HL-60/S4 treated with retinoic acid at 250 ng/mL for 4 days and 3 days (cell line): ENCODE results near the gene GRID2.
"Not testable (repeated sequence)": the region's sequence is repeated elsewhere in the genome, so short reads cannot be mapped to it uniquely, and the experiment has no call there.

Source experiments
- in situ Hi-C: fragments of 300-500 bp; cut with MboI; formaldehyde crosslinking; loops from 2 replicates; pipeline ENCODE4 v1.7.0; 2022; ENCODE audit warnings: low sequenced_read_pairs

GRID2 gene

GRCh38 chr4:93646233-93646930 is 1342.6 kb downstream of the GRID2 start:
- in situ Hi-C loops: no loop called here

- in situ Hi-C loops: no loop called here
These were observed 1344.5 kb downstream of the GRID2 start for GRCh38 chr4:93648258-93648657.

- in situ Hi-C loops: no loop called here
These were observed 1346.1 kb downstream of the GRID2 start for GRCh38 chr4:93649828-93650227.

GRCh38 chr4:93654211-93654610 is 1350.4 kb downstream of the GRID2 start:
- in situ Hi-C loops: no loop called here

GRCh38 chr4:93657527-93657926 is 1353.8 kb downstream of the GRID2 start:
- in situ Hi-C loops: no loop called here

- in situ Hi-C loops: no loop called here
These were observed 1354.7 kb downstream of the GRID2 start for GRCh38 chr4:93658443-93658842.

GRCh38 chr4:93659629-93660028 is 1355.9 kb downstream of the GRID2 start:
- in situ Hi-C loops: no loop called here

GRCh38 chr4:93660036-93660435 is 1356.3 kb downstream of the GRID2 start:
- in situ Hi-C loops: no loop called here

- in situ Hi-C loops: no loop called here
These were observed 1366.7 kb downstream of the GRID2 start for GRCh38 chr4:93670434-93670833.

- in situ Hi-C loops: no loop called here
These were observed 1367.3 kb downstream of the GRID2 start for GRCh38 chr4:93671093-93671492.

- in situ Hi-C loops: not testable (repeated sequence)
These were observed 1373.2 kb downstream of the GRID2 start for GRCh38 chr4:93676937-93677336.

- in situ Hi-C loops: no loop called here
These were observed 1380.8 kb downstream of the GRID2 start for GRCh38 chr4:93684571-93684970.

GRCh38 chr4:93687304-93687703 is 1383.5 kb downstream of the GRID2 start:
- in situ Hi-C loops: no loop called here

- in situ Hi-C loops: no loop called here
These were observed 1385.2 kb downstream of the GRID2 start for GRCh38 chr4:93688978-93689377.

- in situ Hi-C loops: no loop called here
These were observed 1389.4 kb downstream of the GRID2 start for GRCh38 chr4:93693141-93693540.

- in situ Hi-C loops: no loop called here
These were observed 1394.9 kb downstream of the GRID2 start for GRCh38 chr4:93698686-93699085.

GRCh38 chr4:93700571-93700970 is 1396.8 kb downstream of the GRID2 start:
- in situ Hi-C loops: no loop called here

GRCh38 chr4:93710101-93710846 is 1406.5 kb downstream of the GRID2 start:
- in situ Hi-C loops: no loop called here

- in situ Hi-C loops: no loop called here
These were observed 1407.2 kb downstream of the GRID2 start for GRCh38 chr4:93710847-93711430.

- in situ Hi-C loops: no loop called here
These were observed 1414.5 kb downstream of the GRID2 start for GRCh38 chr4:93718233-93718632.

- in situ Hi-C loops: no loop called here
These were observed 1415.8 kb downstream of the GRID2 start for GRCh38 chr4:93719552-93719951.

GRCh38 chr4:93722446-93722845 is 1418.7 kb downstream of the GRID2 start:
- in situ Hi-C loops: no loop called here
